Vagina (tissue), 2 donors: ENCODE data around the gene TMC3.

Experiments used
- CTCF ChIP-seq, 3 experiments: fragments of 450-650 bp in 2 of 3; fragments of 200-600 bp in 1 of 3; sonication (generic) in 1 of 3; IDR thresholded peaks; one replicate each; pipeline ENCODE4 v1.5.1; 2017 to 2019; ENCODE audit warnings: antibody characterized with exemption in 3 of 3, mild to moderate bottlenecking in 2 of 3, moderate library complexity in 2 of 3
- POLR2AphosphoS5 ChIP-seq, 2 donors: sonication (generic); formaldehyde crosslinking; IDR thresholded peaks; one replicate each; pipeline ENCODE4 v1.9.0; 2017; ENCODE audit warnings: antibody characterized with exemption in 2 of 2, mild to moderate bottlenecking in 2 of 2, low read depth in 1 of 2; ENCODE audit not compliant: insufficient read depth in 1 of 2

- TF ChIP-seq CTCF (IDR thresholded peaks at IDR 0.05) (no peak), POLR2AphosphoS5 (IDR thresholded peaks at IDR 0.05; ENCODE audit: insufficient read depth in 1 of 2, low read depth in 1 of 2) (no peak)
Observed at GRCh38 chr15:81363718-81364500, 10.1 kb downstream of the TMC3 start.
